ENCODE data around the gene KIAA0825. TPM values are rescaled to one million over a fixed set of nuclear protein-coding genes. Genes with fewer than 3 reads are reported as not detected.

The KIAA0825 gene
- total RNA-seq, 2 experiments from 2014 or later: 0.19 to 0.32 TPM

- Histone ChIP-seq H3K4me1 (ENCODE audit: insufficient read depth, low read length, poor library complexity, severe bottlenecking) (no peaks in the 10 kb centered on the region), H3K79me2 (ENCODE audit: insufficient read depth, low read depth, low read length) (no peaks in the 10 kb centered on the region), H3K9me2 (ENCODE audit: insufficient read depth, low read length) (no peaks in the 10 kb centered on the region), H3K36me3 (ENCODE audit: insufficient read depth, low read length) (no peaks in the 10 kb centered on the region), H4K20me1 (ENCODE audit: insufficient read depth, low read length) (no peaks in the 10 kb centered on the region), H2AFZ (ENCODE audit: low read length) (no peak overlapping the region), H3K9me3 (ENCODE audit: low read length) (no peaks in the 10 kb centered on the region), H3K4me2 (ENCODE audit: low read length) (no peak overlapping the region), H3K27ac (ENCODE audit: low read depth, low read length, poor library complexity, severe bottlenecking) (no peak overlapping the region), H3K4me3 (ENCODE audit: low read depth, low read length, poor library complexity, severe bottlenecking) (no peak overlapping the region)
- ChIA-PET POLR2A (no interaction called here), CTCF (ENCODE audit: unreplicated experiment) (no interaction called here)
- intact Hi-C loops (cut with micrococcal nuclease; ENCODE audit: unreplicated experiment): no loop called here
- DNase-seq (ENCODE audit: low spot score): no peak
- BruUV-seq (replicated peaks): no TSS peak
- TF ChIP-seq, protein P1, sequence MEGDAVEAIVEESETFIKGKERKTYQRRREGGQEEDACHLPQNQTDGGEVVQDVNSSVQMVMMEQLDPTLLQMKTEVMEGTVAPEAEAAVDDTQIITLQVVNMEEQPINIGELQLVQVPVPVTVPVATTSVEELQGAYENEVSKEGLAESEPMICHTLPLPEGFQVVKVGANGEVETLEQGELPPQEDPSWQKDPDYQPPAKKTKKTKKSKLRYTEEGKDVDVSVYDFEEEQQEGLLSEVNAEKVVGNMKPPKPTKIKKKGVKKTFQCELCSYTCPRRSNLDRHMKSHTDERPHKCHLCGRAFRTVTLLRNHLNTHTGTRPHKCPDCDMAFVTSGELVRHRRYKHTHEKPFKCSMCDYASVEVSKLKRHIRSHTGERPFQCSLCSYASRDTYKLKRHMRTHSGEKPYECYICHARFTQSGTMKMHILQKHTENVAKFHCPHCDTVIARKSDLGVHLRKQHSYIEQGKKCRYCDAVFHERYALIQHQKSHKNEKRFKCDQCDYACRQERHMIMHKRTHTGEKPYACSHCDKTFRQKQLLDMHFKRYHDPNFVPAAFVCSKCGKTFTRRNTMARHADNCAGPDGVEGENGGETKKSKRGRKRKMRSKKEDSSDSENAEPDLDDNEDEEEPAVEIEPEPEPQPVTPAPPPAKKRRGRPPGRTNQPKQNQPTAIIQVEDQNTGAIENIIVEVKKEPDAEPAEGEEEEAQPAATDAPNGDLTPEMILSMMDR (conservative IDR thresholded peaks at IDR 0.05; ENCODE audit: low read length): no peak
Measured at GRCh38 chr5:94503677-94504076, 114.7 kb downstream of the KIAA0825 start.

DNA sequence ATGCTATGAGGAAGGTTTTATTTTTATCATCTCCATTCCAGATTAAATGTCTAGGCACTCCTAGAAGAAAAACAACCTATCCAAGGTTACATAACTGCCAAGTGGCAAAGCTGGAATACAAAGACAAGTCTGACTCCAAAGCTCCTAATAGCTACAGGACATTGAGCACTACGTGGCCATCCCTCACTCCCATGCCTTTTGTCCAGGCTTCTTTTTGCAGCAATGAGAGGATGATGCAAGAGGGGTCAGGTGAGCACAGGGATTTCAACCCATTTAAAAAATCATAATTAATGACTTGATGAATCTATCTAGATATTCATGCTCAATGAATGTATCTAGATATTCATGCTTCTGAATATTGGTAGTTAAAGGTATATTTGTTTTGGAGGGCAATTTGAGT is 117.0 kb downstream of the KIAA0825 start:
- Histone ChIP-seq H3K4me3 (ENCODE audit: low read depth, low read length, poor library complexity, severe bottlenecking) (no peak overlapping the region), H3K36me3 (ENCODE audit: insufficient read depth, low read length) (no peaks in the 10 kb centered on the region), H4K20me1 (ENCODE audit: insufficient read depth, low read length) (no peaks in the 10 kb centered on the region), H3K9me2 (ENCODE audit: insufficient read depth, low read length) (no peaks in the 10 kb centered on the region), H2AFZ (ENCODE audit: low read length) (no peak overlapping the region), H3K4me2 (ENCODE audit: low read length) (no peak overlapping the region), H3K79me2 (ENCODE audit: insufficient read depth, low read depth, low read length) (no peaks in the 10 kb centered on the region), H3K9me3 (ENCODE audit: low read length) (no peaks in the 10 kb centered on the region), H3K27ac (ENCODE audit: low read depth, low read length, poor library complexity, severe bottlenecking) (no peak overlapping the region), H3K4me1 (ENCODE audit: insufficient read depth, low read length, poor library complexity, severe bottlenecking) (no peaks in the 10 kb centered on the region)
- intact Hi-C loops (cut with micrococcal nuclease; ENCODE audit: unreplicated experiment): no loop called here
- ChIA-PET CTCF (ENCODE audit: unreplicated experiment) (no interaction called here), POLR2A (no interaction called here)
- TF ChIP-seq, protein P1 (conservative IDR thresholded peaks at IDR 0.05; ENCODE audit: low read length): no peak
- TF ChIP-seq EZH2phosphoT487 (IDR thresholded peaks at IDR 0.05; ENCODE audit: borderline replicate concordance, low read depth, low read length): no peak
- no TSS peak for BruUV-seq (replicated peaks)
- no peak for DNase-seq (ENCODE audit: low spot score)

DNA sequence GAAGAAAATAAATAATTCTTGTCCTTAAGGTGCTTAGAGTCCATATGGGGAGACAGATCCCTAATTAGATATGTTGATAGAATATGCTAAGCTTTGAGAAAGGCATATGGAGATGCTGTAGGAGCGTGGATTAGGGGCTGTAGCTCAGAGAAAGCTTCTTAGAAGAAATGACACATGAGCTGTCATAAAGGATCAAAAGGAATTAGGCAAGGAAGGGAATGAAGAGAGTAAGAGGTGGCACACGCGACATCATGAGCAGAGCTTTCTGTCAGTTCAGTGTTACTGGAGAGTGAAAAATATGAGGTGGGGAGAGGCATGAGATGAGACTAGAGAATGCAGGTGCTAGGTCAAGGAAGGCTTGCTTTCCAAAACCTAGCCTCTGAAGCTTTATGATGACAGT is 118.6 kb downstream of the KIAA0825 start:
- no TSS peak for BruUV-seq (replicated peaks)
- ChIA-PET POLR2A (no interaction called here), CTCF (ENCODE audit: unreplicated experiment) (no interaction called here)
- Histone ChIP-seq H3K4me3 (ENCODE audit: low read depth, low read length, poor library complexity, severe bottlenecking) (no peak overlapping the region), H3K36me3 (ENCODE audit: insufficient read depth, low read length) (no peaks in the 10 kb centered on the region), H3K4me1 (ENCODE audit: insufficient read depth, low read length, poor library complexity, severe bottlenecking) (no peaks in the 10 kb centered on the region), H3K9me3 (ENCODE audit: low read length) (no peaks in the 10 kb centered on the region), H3K79me2 (ENCODE audit: insufficient read depth, low read depth, low read length) (no peaks in the 10 kb centered on the region), H2AFZ (ENCODE audit: low read length) (no peak overlapping the region), H3K4me2 (ENCODE audit: low read length) (no peak overlapping the region), H3K9me2 (ENCODE audit: insufficient read depth, low read length) (no peaks in the 10 kb centered on the region), H3K27ac (ENCODE audit: low read depth, low read length, poor library complexity, severe bottlenecking) (no peak overlapping the region), H4K20me1 (ENCODE audit: insufficient read depth, low read length) (no peaks in the 10 kb centered on the region)
- DNase-seq (ENCODE audit: low spot score): no peak
- intact Hi-C loops (cut with micrococcal nuclease; ENCODE audit: unreplicated experiment): no loop called here
- TF ChIP-seq, protein P1 (conservative IDR thresholded peaks at IDR 0.05; ENCODE audit: low read length): no peak
- TF ChIP-seq EZH2phosphoT487 (IDR thresholded peaks at IDR 0.05; ENCODE audit: borderline replicate concordance, low read depth, low read length): no peak
